ENCODE data around the gene MAGI1. TPM values are rescaled to one million over a fixed set of nuclear protein-coding genes. Genes with fewer than 3 reads are reported as not detected.

Gene MAGI1
- total and polyA plus RNA-seq, 7 experiments from 2014 or later: 0.39 TPM; not detected in 6

GRCh38 chr3:65540666-65541065, 498.1 kb downstream of the MAGI1 start:
- ChIA-PET POLR2A (no interaction called here), CTCF (interaction anchor here (0.6 kb wide), 1 partner anchor 499 kb away, joined by 3 read pairs; no protein-coding TSS in a partner anchor)
- Mint-ChIP-seq H3K4me1 (no peaks in the 10 kb centered on the region), H3K27ac (no peak overlapping the region), H3K9me3 (peaks cover 0 to 12% (median 4%) of the 10 kb centered on the region in 11 donors), H3K4me3 (no peak overlapping the region), H3K36me3 (no peaks in the 10 kb centered on the region), H3K27me3 (no peaks in the 10 kb centered on the region)
- intact Hi-C loops (cut with micrococcal nuclease): no loop called here
- DNase-seq (no peak), ATAC-seq (no peak)
- H3K27me3 ChIP-seq (ENCODE audit: control insufficient read depth in 2 of 2, insufficient read depth in 2 of 2, low read length in 2 of 2): no peaks in the 10 kb centered on the region
- no peak overlapping the region for H3K27ac ChIP-seq (ENCODE audit: low read depth, low read length)
- no peaks in the 10 kb centered on the region for H3K9me3 ChIP-seq (ENCODE audit: control insufficient read depth in 2 of 3, low read length in 3 of 3)
- no peaks in the 10 kb centered on the region for H3K4me1 ChIP-seq (ENCODE audit: control insufficient read depth in 2 of 2, insufficient read depth in 2 of 2, low read length in 2 of 2)
- H3K36me3 ChIP-seq (ENCODE audit: control insufficient read depth in 2 of 3, insufficient read depth in 3 of 3, low read length in 3 of 3): no peaks in the 10 kb centered on the region
- H3K4me3 ChIP-seq (ENCODE audit: low read length): no peak overlapping the region

GRCh38 chr3:65539616-65540015, 499.1 kb downstream of the MAGI1 start:
- peaks cover 0 to 12% (median 2%) of the 10 kb centered on the region in 11 donors for H3K9me3 Mint-ChIP-seq
- no peaks in the 10 kb centered on the region for H3K27me3 Mint-ChIP-seq
- Histone ChIP-seq H3K27me3 (ENCODE audit: control insufficient read depth in 2 of 2, insufficient read depth in 2 of 2, low read length in 2 of 2) (no peaks in the 10 kb centered on the region), H3K36me3 (ENCODE audit: control insufficient read depth in 2 of 3, insufficient read depth in 3 of 3, low read length in 3 of 3) (no peaks in the 10 kb centered on the region), H3K27ac (ENCODE audit: low read depth, low read length) (no peak overlapping the region), H3K4me1 (ENCODE audit: control insufficient read depth in 2 of 2, insufficient read depth in 2 of 2, low read length in 2 of 2) (no peaks in the 10 kb centered on the region), H3K4me3 (ENCODE audit: low read length) (no peak overlapping the region), H3K9me3 (ENCODE audit: control insufficient read depth in 2 of 3, low read length in 3 of 3) (no peaks in the 10 kb centered on the region)
- ChIA-PET POLR2A (no interaction called here), CTCF (no interaction called here)
- no peak overlapping the region for H3K27ac Mint-ChIP-seq
- no peaks in the 10 kb centered on the region for H3K4me1 Mint-ChIP-seq
- no peaks in the 10 kb centered on the region for H3K36me3 Mint-ChIP-seq
- ATAC-seq (no peak), DNase-seq (no peak)
- intact Hi-C loops (cut with micrococcal nuclease): no loop called here
- no peak overlapping the region for H3K4me3 Mint-ChIP-seq

- Histone ChIP-seq H3K27me3 (ENCODE audit: control insufficient read depth in 2 of 2, insufficient read depth in 2 of 2, low read length in 2 of 2) (no peaks in the 10 kb centered on the region), H3K9me3 (ENCODE audit: control insufficient read depth in 2 of 3, low read length in 3 of 3) (no peaks in the 10 kb centered on the region), H3K4me1 (ENCODE audit: control insufficient read depth in 2 of 2, insufficient read depth in 2 of 2, low read length in 2 of 2) (no peaks in the 10 kb centered on the region), H3K36me3 (ENCODE audit: control insufficient read depth in 2 of 3, insufficient read depth in 3 of 3, low read length in 3 of 3) (no peaks in the 10 kb centered on the region), H3K4me3 (ENCODE audit: low read length) (no peak overlapping the region), H3K27ac (ENCODE audit: low read depth, low read length) (no peak overlapping the region)
- H3K36me3 Mint-ChIP-seq: no peaks in the 10 kb centered on the region
- no peaks in the 10 kb centered on the region for H3K4me1 Mint-ChIP-seq
- no peak overlapping the region for H3K27ac Mint-ChIP-seq
- ChIA-PET CTCF (no interaction called here), POLR2A (no interaction called here)
- ATAC-seq: no peak
- DNase-seq: no peak
- intact Hi-C loops (cut with micrococcal nuclease): no loop called here
- peaks cover 0 to 12% (median 4%) of the 10 kb centered on the region in 11 donors for H3K9me3 Mint-ChIP-seq
- H3K27me3 Mint-ChIP-seq: no peaks in the 10 kb centered on the region
- no peak overlapping the region for H3K4me3 Mint-ChIP-seq
Measured at GRCh38 chr3:65538101-65538500, 500.6 kb downstream of the MAGI1 start.

GRCh38 chr3:65537109-65537508, 501.6 kb downstream of the MAGI1 start:
- Mint-ChIP-seq H3K4me3 (no peak overlapping the region), H3K4me1 (no peaks in the 10 kb centered on the region), H3K9me3 (peaks cover 0 to 12% (median 4%) of the 10 kb centered on the region in 11 donors), H3K27me3 (no peaks in the 10 kb centered on the region), H3K36me3 (no peaks in the 10 kb centered on the region), H3K27ac (no peak overlapping the region)
- intact Hi-C loops (cut with micrococcal nuclease): no loop called here
- H3K9me3 ChIP-seq (ENCODE audit: control insufficient read depth in 2 of 3, low read length in 3 of 3): no peaks in the 10 kb centered on the region
- POLR2A ChIA-PET: no interaction called here
- no peaks in the 10 kb centered on the region for H3K4me1 ChIP-seq (ENCODE audit: control insufficient read depth in 2 of 2, insufficient read depth in 2 of 2, low read length in 2 of 2)
- no peak for ATAC-seq
- H3K27me3 ChIP-seq (ENCODE audit: control insufficient read depth in 2 of 2, insufficient read depth in 2 of 2, low read length in 2 of 2): no peaks in the 10 kb centered on the region
- H3K27ac ChIP-seq (ENCODE audit: low read depth, low read length): no peak overlapping the region
- DNase-seq: no peak
- CTCF ChIA-PET: no interaction called here
- no peak overlapping the region for H3K4me3 ChIP-seq (ENCODE audit: low read length)
- no peaks in the 10 kb centered on the region for H3K36me3 ChIP-seq (ENCODE audit: control insufficient read depth in 2 of 3, insufficient read depth in 3 of 3, low read length in 3 of 3)

GRCh38 chr3:65535260-65535659, 503.5 kb downstream of the MAGI1 start:
- Mint-ChIP-seq H3K36me3 (no peaks in the 10 kb centered on the region), H3K9me3 (peaks cover 0 to 5% (median 0%) of the 10 kb centered on the region in 11 donors), H3K27ac (no peak overlapping the region), H3K27me3 (no peaks in the 10 kb centered on the region), H3K4me3 (no peak overlapping the region), H3K4me1 (no peaks in the 10 kb centered on the region)
- Histone ChIP-seq H3K4me3 (ENCODE audit: low read length) (no peak overlapping the region), H3K27me3 (ENCODE audit: control insufficient read depth in 2 of 2, insufficient read depth in 2 of 2, low read length in 2 of 2) (no peaks in the 10 kb centered on the region), H3K9me3 (ENCODE audit: control insufficient read depth in 2 of 3, low read length in 3 of 3) (no peaks in the 10 kb centered on the region), H3K27ac (ENCODE audit: low read depth, low read length) (no peak overlapping the region), H3K4me1 (ENCODE audit: control insufficient read depth in 2 of 2, insufficient read depth in 2 of 2, low read length in 2 of 2) (no peaks in the 10 kb centered on the region), H3K36me3 (ENCODE audit: control insufficient read depth in 2 of 3, insufficient read depth in 3 of 3, low read length in 3 of 3) (no peaks in the 10 kb centered on the region)
- POLR2A ChIA-PET: no interaction called here
- intact Hi-C loops (cut with micrococcal nuclease): no loop called here
- DNase-seq: no peak
- CTCF ChIA-PET: no interaction called here
- ATAC-seq: no peak

- Histone ChIP-seq H3K9me3 (ENCODE audit: control insufficient read depth in 2 of 3, low read length in 3 of 3) (no peaks in the 10 kb centered on the region), H3K27me3 (ENCODE audit: control insufficient read depth in 2 of 2, insufficient read depth in 2 of 2, low read length in 2 of 2) (no peaks in the 10 kb centered on the region), H3K4me3 (ENCODE audit: low read length) (no peak overlapping the region), H3K27ac (ENCODE audit: low read depth, low read length) (no peak overlapping the region), H3K36me3 (ENCODE audit: control insufficient read depth in 2 of 3, insufficient read depth in 3 of 3, low read length in 3 of 3) (no peaks in the 10 kb centered on the region), H3K4me1 (ENCODE audit: control insufficient read depth in 2 of 2, insufficient read depth in 2 of 2, low read length in 2 of 2) (no peaks in the 10 kb centered on the region)
- ChIA-PET POLR2A (no interaction called here), CTCF (no interaction called here)
- DNase-seq (no peak), ATAC-seq (no peak)
- no peak overlapping the region for H3K4me3 Mint-ChIP-seq
- H3K36me3 Mint-ChIP-seq: no peaks in the 10 kb centered on the region
- intact Hi-C loops (cut with micrococcal nuclease): no loop called here
- H3K4me1 Mint-ChIP-seq: no peaks in the 10 kb centered on the region
- no peaks in the 10 kb centered on the region for H3K27me3 Mint-ChIP-seq
- no peak overlapping the region for H3K27ac Mint-ChIP-seq
- peaks cover 0 to 5% (median 0%) of the 10 kb centered on the region in 11 donors for H3K9me3 Mint-ChIP-seq
Measured at GRCh38 chr3:65534805-65535204, 503.9 kb downstream of the MAGI1 start.

- Histone ChIP-seq H3K4me3 (ENCODE audit: low read length) (no peak overlapping the region), H3K9me3 (ENCODE audit: control insufficient read depth in 2 of 3, low read length in 3 of 3) (no peaks in the 10 kb centered on the region), H3K27me3 (ENCODE audit: control insufficient read depth in 2 of 2, insufficient read depth in 2 of 2, low read length in 2 of 2) (no peaks in the 10 kb centered on the region), H3K36me3 (ENCODE audit: control insufficient read depth in 2 of 3, insufficient read depth in 3 of 3, low read length in 3 of 3) (no peaks in the 10 kb centered on the region), H3K4me1 (ENCODE audit: control insufficient read depth in 2 of 2, insufficient read depth in 2 of 2, low read length in 2 of 2) (no peaks in the 10 kb centered on the region), H3K27ac (ENCODE audit: low read depth, low read length) (no peak overlapping the region)
- H3K27me3 Mint-ChIP-seq: no peaks in the 10 kb centered on the region
- intact Hi-C loops (cut with micrococcal nuclease): no loop called here
- POLR2A ChIA-PET: no interaction called here
- no peaks in the 10 kb centered on the region for H3K4me1 Mint-ChIP-seq
- ATAC-seq (no peak), DNase-seq (no peak)
- H3K4me3 Mint-ChIP-seq: no peak overlapping the region
- H3K27ac Mint-ChIP-seq: no peak overlapping the region
- CTCF ChIA-PET: no interaction called here
- peaks cover 0 to 5% (median 2%) of the 10 kb centered on the region in 11 donors for H3K9me3 Mint-ChIP-seq
- H3K36me3 Mint-ChIP-seq: no peaks in the 10 kb centered on the region
Measured at GRCh38 chr3:65532749-65533148, 506.0 kb downstream of the MAGI1 start.

All from naive thymus-derived CD4-positive, alpha-beta T cell (primary cell).